Glomerular visceral epithelial cell (primary cell): ENCODE measurements around the gene CTCFL.

Experiments
- DNase-seq: peaks from one replicate; pipeline ENCODE4 v3.0.0-alpha.2; 2016; ENCODE audit errors: extremely low spot score

The CTCFL gene

GRCh38 chr20:57560554-57561355 is 35.8 kb upstream of the CTCFL start, which contains the start of gene PCK1:
Gene PCK1, plus strand, starts transcription at chr20:57561110. Its CDS starts 302 bp downstream, at chr20:57561412.
- DNase-seq: peak; percentile 69

- DNase-seq: no peak
These were observed 35.0 kb upstream of the CTCFL start for GRCh38 chr20:57559658-57560553.

GRCh38 chr20:57559289-57559634 is 34.3 kb upstream of the CTCFL start:
- no peak for DNase-seq

- DNase-seq: no peak
These were observed 33.8 kb upstream of the CTCFL start for GRCh38 chr20:57558614-57559288.

- no peak for DNase-seq
These were observed 33.1 kb upstream of the CTCFL start for GRCh38 chr20:57557926-57558613.

GRCh38 chr20:57556980-57557274 is 32.0 kb upstream of the CTCFL start:
- DNase-seq: no peak

- no peak for DNase-seq
These were observed 30.7 kb upstream of the CTCFL start for GRCh38 chr20:57555457-57556184.

GRCh38 chr20:57553376-57554018 is 28.6 kb upstream of the CTCFL start:
- DNase-seq: no peak

- no peak for DNase-seq
These were observed 27.5 kb upstream of the CTCFL start for GRCh38 chr20:57552471-57552870.

GRCh38 chr20:57548177-57549058 is 23.5 kb upstream of the CTCFL start:
- DNase-seq: peak; percentile 19

- no peak for DNase-seq
These were observed 22.2 kb upstream of the CTCFL start for GRCh38 chr20:57546956-57547649.

GRCh38 chr20:57545927-57546662 is 21.2 kb upstream of the CTCFL start:
- DNase-seq: no peak

GRCh38 chr20:57544838-57545564 is 20.1 kb upstream of the CTCFL start:
- DNase-seq: no peak

- DNase-seq: no peak
These were observed 18.8 kb upstream of the CTCFL start for GRCh38 chr20:57543754-57544153.

- no peak for DNase-seq
These were observed 16.1 kb upstream of the CTCFL start for GRCh38 chr20:57540890-57541580.

- no peak for DNase-seq
These were observed 14.9 kb upstream of the CTCFL start for GRCh38 chr20:57539889-57540288.

- DNase-seq: no peak
These were observed 12.9 kb upstream of the CTCFL start for GRCh38 chr20:57537822-57538221.
